Mucosa of descending colon (tissue), 3 donors: ENCODE results near the gene IZUMO2. TPM values are rescaled to one million over a fixed set of nuclear protein-coding genes. Genes with fewer than 3 reads are reported as not detected.
A peak's percentile ranks its signal among the peaks of the same experiment; 100 is the strongest.

Source experiments
- ATAC-seq: fragments of 200-7000 bp; cut with Tn5 transposase; one replicate; pipeline ENCODE4 v1.9.1; 2020; ENCODE audit warnings: mild to moderate bottlenecking, moderate library complexity
- DNase-seq, 3 donors: peaks; one replicate each; pipeline ENCODE4 v3.0.0-alpha.2; 2020
- H3K36me3 ChIP-seq: fragments of 200-600 bp; one replicate; pipeline ENCODE4 v1.8.0; 2021; ENCODE audit warnings: low read depth, mild to moderate bottlenecking
- H3K4me1 ChIP-seq: fragments of 200-600 bp; one replicate; pipeline ENCODE4 v1.8.0; 2021; ENCODE audit warnings: low read depth, mild to moderate bottlenecking
- H3K4me3 ChIP-seq: fragments of 200-600 bp; one replicate; pipeline ENCODE4 v1.8.0; 2021; ENCODE audit warnings: mild to moderate bottlenecking
- H3K9me3 ChIP-seq: fragments of 200-600 bp; one replicate; pipeline ENCODE4 v1.8.0; 2021; ENCODE audit warnings: mild to moderate bottlenecking
- CTCF ChIP-seq: fragments of 200-600 bp; IDR thresholded peaks from one replicate; pipeline ENCODE4 v1.8.0; 2022; ENCODE audit warnings: antibody characterized with exemption, mild to moderate bottlenecking
- intact Hi-C, 2 donors: fragments of 100-400 bp; cut with DNase I in 1 of 2; cut with micrococcal nuclease in 1 of 2; formaldehyde crosslinking; loops; one replicate each; pipeline versions ENCODE4 v1.11.0 to v1.11.1; 2022; cut with DNase I, micrococcal nuclease
- total RNA-seq, 3 donors: library from RNA; stranded (reverse); fragmentation: NEBNext Ultra II Directional in 2 of 3; extraction: Animal tissue kit (Norgen Biotek cat#: 25700) in 2 of 3; gene quantifications; one replicate each; pipeline versions ENCODE4 v1.2.1 to v1.2.4, GENCODE V29; 2021 to 2023
- donor health status: DM: no; HTN: no; CAD: no; lungs with moderate emphysema.
- donor health status: DM: no; HTN: no; CAD: no.
- donor health status: DM: no; HTN: yes; CAD: no.

Gene IZUMO2
- total RNA-seq, 3 donors from 2014 or later, result not detected

GRCh38 chr19:50199259-50199555 is 36.1 kb upstream of the IZUMO2 start:
- no peak for TF ChIP-seq CTCF
- ATAC-seq (no peak), DNase-seq (peak in 1 of 3 donors; percentile 18)
- Histone ChIP-seq H3K9me3 (no peaks in the 10 kb centered on the region), H3K36me3 (peaks cover 3% of the 10 kb centered on the region), H3K4me3 (no peak overlapping the region), H3K4me1 (peaks cover 11% of the 10 kb centered on the region)
- intact Hi-C loops, result no loop called here

DNA sequence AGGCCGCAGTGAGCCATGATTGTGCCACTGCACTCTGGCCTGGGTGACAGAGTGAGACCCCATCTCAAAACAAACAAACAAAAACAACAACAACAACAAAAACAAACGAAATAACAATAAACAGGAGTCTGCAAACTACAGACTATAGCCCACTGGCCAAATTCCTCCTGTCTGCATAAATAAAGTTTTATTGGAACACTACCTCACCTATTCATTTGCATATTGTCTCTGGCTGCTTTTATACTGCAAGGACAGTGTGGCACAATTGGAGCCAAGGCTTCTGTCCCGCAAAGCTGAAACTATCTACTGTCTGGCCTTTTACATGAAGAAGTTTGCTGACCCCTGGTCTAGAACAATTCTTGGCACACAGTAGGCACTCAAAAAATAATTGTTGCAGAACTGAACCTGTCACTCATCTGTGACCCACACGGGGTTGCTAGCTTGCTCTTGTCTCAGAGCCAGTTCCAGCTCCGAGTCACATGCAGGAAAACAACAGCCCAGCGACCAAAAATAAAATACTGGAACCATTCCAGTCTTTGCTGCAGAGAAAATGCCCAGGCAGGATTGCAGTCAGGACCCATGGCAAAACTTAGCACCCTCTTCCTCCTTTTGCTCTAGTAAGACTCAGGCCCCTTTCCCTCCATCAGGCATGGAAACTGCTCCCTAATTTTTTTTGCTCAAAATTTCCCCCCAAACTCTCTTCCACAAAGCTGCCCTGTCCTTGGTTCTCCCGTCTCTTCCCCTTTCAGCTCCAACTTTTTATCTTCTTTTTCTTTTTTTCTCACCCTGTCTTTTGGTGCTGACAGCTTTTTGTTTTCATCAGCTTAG is 35.6 kb upstream of the IZUMO2 start:
- DNase-seq, result no peak

GRCh38 chr19:50197348-50197747 is 34.3 kb upstream of the IZUMO2 start:
- peaks cover 3% of the 10 kb centered on the region for H3K36me3 ChIP-seq
- no peak for TF ChIP-seq CTCF
- no peak overlapping the region for H3K4me3 ChIP-seq
- intact Hi-C loops, result no loop called here
- ATAC-seq (no peak), DNase-seq (no peak)
- peaks cover 4% of the 10 kb centered on the region for H3K4me1 ChIP-seq
- H3K9me3 ChIP-seq, result no peaks in the 10 kb centered on the region

More for the DNA sequence above, 35.6 kb upstream of the IZUMO2 start:
- Histone ChIP-seq H3K9me3 (no peaks in the 10 kb centered on the region), H3K4me1 (peaks cover 9% of the 10 kb centered on the region), H3K4me3 (no peak overlapping the region), H3K36me3 (peaks cover 3% of the 10 kb centered on the region)
- intact Hi-C loops, result no loop called here
- no peak for ATAC-seq
- TF ChIP-seq CTCF, result no peak

- peaks cover 3% of the 10 kb centered on the region for H3K36me3 ChIP-seq
- no peak overlapping the region for H3K4me3 ChIP-seq
- TF ChIP-seq CTCF, result no peak
- no peak for ATAC-seq
- no peak for DNase-seq
- intact Hi-C loops, result no loop called here
- peaks cover 4% of the 10 kb centered on the region for H3K4me1 ChIP-seq
- H3K9me3 ChIP-seq, result no peaks in the 10 kb centered on the region
Observed at GRCh38 chr19:50196322-50196932, 33.3 kb upstream of the IZUMO2 start.

DNA sequence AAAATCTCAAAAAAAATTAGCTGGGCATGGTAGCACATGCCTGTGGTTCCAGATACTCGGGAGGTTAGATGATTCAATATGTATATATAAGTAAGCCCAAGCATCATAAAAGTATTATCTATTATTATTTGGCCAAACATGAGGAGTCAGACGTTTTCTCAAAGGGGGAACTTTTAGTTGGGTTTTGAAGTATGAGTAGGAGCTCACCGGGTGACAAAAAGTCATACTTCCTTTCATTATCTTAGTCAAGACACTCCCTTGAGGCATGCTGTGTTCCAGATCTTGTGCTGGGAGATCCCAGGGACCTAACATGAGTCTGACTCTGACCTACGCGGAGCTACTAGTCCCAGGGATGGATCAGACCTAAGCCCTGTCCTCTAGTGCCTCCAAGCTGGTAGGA is 32.1 kb upstream of the IZUMO2 start:
- peaks cover 8% of the 10 kb centered on the region for H3K36me3 ChIP-seq
- no peak for TF ChIP-seq CTCF
- ATAC-seq, result no peak

More for the DNA sequence above, 32.1 kb upstream of the IZUMO2 start:
- H3K4me1 ChIP-seq, result peaks cover 4% of the 10 kb centered on the region
- H3K4me3 ChIP-seq, result no peak overlapping the region
- intact Hi-C loops, result no loop called here
- H3K9me3 ChIP-seq, result no peaks in the 10 kb centered on the region
- no peak for DNase-seq
